A673 (cell line): ENCODE measurements around the gene TPP1. TPM values are rescaled to one million over a fixed set of nuclear protein-coding genes. Genes with fewer than 3 reads are reported as not detected.

Experiments
- BruUV-seq: library from RNA; stranded (reverse); fragments of 400-500 nt; replicated peaks from 2 replicates; lab custom pipeline; 2021; lab: Mats Ljungman, UMichigan
- CTCF ChIA-PET: fragments of 300-600 bp; sonication (Branson Sonifier 250); formaldehyde crosslinking; loops from one replicate; lab custom pipeline; 2022; ENCODE audit warnings: antibody characterized with exemption; lab: Charles Lee
- POLR2A ChIA-PET: fragments of 300-600 bp; sonication (Branson Sonifier 250); formaldehyde crosslinking; loops from one replicate; lab custom pipeline; 2022; ENCODE audit warnings: antibody characterized with exemption; ENCODE audit not compliant: low non-redundant PET; lab: Charles Lee
- DNase-seq: peaks from one replicate; pipeline ENCODE4 v3.0.0-alpha.2; 2015; ENCODE audit warnings: low spot score
- H3K27ac ChIP-seq: fragments of 200-600 bp; sonication (generic); 2 replicates; pipeline ENCODE4 v1.5.1; 2016; ENCODE audit warnings: mixed run types, low read depth, mild to moderate bottlenecking, mixed read lengths, antibody characterized with exemption, low read length; ENCODE audit not compliant: poor library complexity, severe bottlenecking
- H3K27me3 ChIP-seq: fragments of 200-600 bp; sonication (generic); replicated peaks from 2 replicates; pipeline ENCODE4 v1.6.1; 2017; ENCODE audit warnings: mixed run types, low read depth, mild to moderate bottlenecking, mixed read lengths, antibody characterized with exemption, low read length; ENCODE audit not compliant: insufficient read depth, poor library complexity
- H3K36me3 ChIP-seq: fragments of 200-600 bp; sonication (generic); 2 replicates; pipeline ENCODE4 v1.6.1; 2016; ENCODE audit warnings: mixed run types, mild to moderate bottlenecking, mixed read lengths, antibody characterized with exemption, low read length; ENCODE audit not compliant: insufficient read depth, poor library complexity, severe bottlenecking
- H3K4me1 ChIP-seq: fragments of 200-600 bp; sonication (generic); 2 replicates; pipeline ENCODE4 v1.6.1; 2017; ENCODE audit warnings: mixed run types, mild to moderate bottlenecking, mixed read lengths, antibody characterized with exemption, low read length; ENCODE audit not compliant: insufficient read depth, poor library complexity, severe bottlenecking
- H3K4me3 ChIP-seq: fragments of 200-600 bp; sonication (generic); 2 replicates; pipeline ENCODE4 v1.5.1; 2016; ENCODE audit warnings: low read depth, mixed run types, mild to moderate bottlenecking, mixed read lengths, low read length; ENCODE audit not compliant: poor library complexity, severe bottlenecking
- H3K9me3 ChIP-seq: fragments of 200-600 bp; sonication (generic); 2 replicates; pipeline ENCODE4 v1.6.1; 2016; ENCODE audit warnings: mixed run types, low read depth, mild to moderate bottlenecking, mixed read lengths, antibody characterized with exemption, low read length; ENCODE audit not compliant: poor library complexity, severe bottlenecking
- CTCF ChIP-seq: fragments of 300-800, 200-600 bp; sonication (generic); conservative IDR thresholded peaks from 2 replicates; pipeline ENCODE4 v1.5.1; 2017; ENCODE audit warnings: low read depth, mild to moderate bottlenecking, antibody characterized with exemption, low read length, moderate library complexity, mixed read lengths
- EZH2 ChIP-seq: fragments of 200-600 bp; sonication (generic); IDR thresholded peaks from 2 replicates; pipeline ENCODE4 v1.6.1; 2017; ENCODE audit warnings: borderline replicate concordance, low read depth, mild to moderate bottlenecking, mixed read lengths, antibody characterized with exemption, low read length; ENCODE audit not compliant: poor library complexity, severe bottlenecking
- intact Hi-C: fragments of 100-400 bp; cut with micrococcal nuclease; formaldehyde crosslinking; loops from one replicate; pipeline ENCODE4 v1.10.0; 2022; ENCODE audit not compliant: unreplicated experiment
- total RNA-seq: library from RNA; stranded (reverse); gene quantifications from 2 replicates; pipeline ENCODE4 v1.2.3, GENCODE V29; 2021

The TPP1 gene
- total RNA-seq, 1 experiment from 2014 or later = 53.0 TPM

- ChIA-PET CTCF (no interaction called here), POLR2A (interaction anchor here (0.6 kb wide), 1 partner anchor 72 kb away, joined by 3 read pairs; no protein-coding TSS in a partner anchor)
- intact Hi-C loops = no loop called here
- no peaks in the 10 kb centered on the region for H3K4me1 ChIP-seq
- no peaks in the 10 kb centered on the region for H3K27me3 ChIP-seq
- BruUV-seq = no TSS peak
- no peak for DNase-seq
- H3K36me3 ChIP-seq = peaks cover 32% of the 10 kb centered on the region
- no peak overlapping the region for H3K27ac ChIP-seq
- no peaks in the 10 kb centered on the region for H3K9me3 ChIP-seq
- TF ChIP-seq EZH2 = no peak
- TF ChIP-seq CTCF = no peak
- H3K4me3 ChIP-seq = no peak overlapping the region
Observed at GRCh38 chr11:6596239-6596877, 22.9 kb downstream of the TPP1 start.

GRCh38 chr11:6594142-6594768, 25.0 kb downstream of the TPP1 start:
- intact Hi-C loops = no loop called here
- POLR2A ChIA-PET = no interaction called here
- Histone ChIP-seq H3K27me3 (no peaks in the 10 kb centered on the region), H3K4me3 (no peak overlapping the region), H3K4me1 (no peaks in the 10 kb centered on the region), H3K9me3 (no peaks in the 10 kb centered on the region), H3K36me3 (peaks cover 11% of the 10 kb centered on the region), H3K27ac (no peak overlapping the region)
- no peak for DNase-seq
- CTCF ChIA-PET = no interaction called here
- TF ChIP-seq EZH2 (no peak), CTCF (no peak)
- no TSS peak for BruUV-seq

GRCh38 chr11:6588018-6588417, 31.2 kb downstream of the TPP1 start:
- H3K4me3 ChIP-seq = no peak overlapping the region
- intact Hi-C loops = no loop called here
- BruUV-seq = no TSS peak
- no peaks in the 10 kb centered on the region for H3K4me1 ChIP-seq
- H3K9me3 ChIP-seq = peaks cover 10% of the 10 kb centered on the region
- H3K27me3 ChIP-seq = no peaks in the 10 kb centered on the region
- TF ChIP-seq EZH2 (no peak), CTCF (no peak)
- POLR2A ChIA-PET = no interaction called here
- DNase-seq = no peak
- no peaks in the 10 kb centered on the region for H3K36me3 ChIP-seq
- H3K27ac ChIP-seq = no peak overlapping the region
- CTCF ChIA-PET = no interaction called here
